Measurements from ENCODE around the gene TTC33.

DNA sequence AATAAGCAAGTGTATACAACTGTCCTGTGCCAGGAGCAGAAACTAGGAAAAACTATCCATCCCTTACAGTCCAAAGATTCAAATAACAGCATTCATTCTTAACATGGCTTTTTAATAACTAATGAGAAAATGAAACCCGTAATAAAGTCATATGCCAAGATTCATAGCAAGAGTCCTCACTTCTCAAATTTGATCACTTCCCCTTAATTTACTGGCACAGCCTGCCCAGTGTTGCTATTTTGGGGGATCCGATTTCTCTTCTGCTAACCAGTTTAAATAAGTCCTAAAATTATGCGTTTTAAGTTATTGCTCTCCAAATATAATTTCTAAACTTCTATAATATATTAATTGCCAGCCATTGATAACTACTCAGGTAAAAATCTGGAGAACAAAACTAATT is 253.0 kb downstream of the TTC33 start:
- TF ChIP-seq, protein P1, sequence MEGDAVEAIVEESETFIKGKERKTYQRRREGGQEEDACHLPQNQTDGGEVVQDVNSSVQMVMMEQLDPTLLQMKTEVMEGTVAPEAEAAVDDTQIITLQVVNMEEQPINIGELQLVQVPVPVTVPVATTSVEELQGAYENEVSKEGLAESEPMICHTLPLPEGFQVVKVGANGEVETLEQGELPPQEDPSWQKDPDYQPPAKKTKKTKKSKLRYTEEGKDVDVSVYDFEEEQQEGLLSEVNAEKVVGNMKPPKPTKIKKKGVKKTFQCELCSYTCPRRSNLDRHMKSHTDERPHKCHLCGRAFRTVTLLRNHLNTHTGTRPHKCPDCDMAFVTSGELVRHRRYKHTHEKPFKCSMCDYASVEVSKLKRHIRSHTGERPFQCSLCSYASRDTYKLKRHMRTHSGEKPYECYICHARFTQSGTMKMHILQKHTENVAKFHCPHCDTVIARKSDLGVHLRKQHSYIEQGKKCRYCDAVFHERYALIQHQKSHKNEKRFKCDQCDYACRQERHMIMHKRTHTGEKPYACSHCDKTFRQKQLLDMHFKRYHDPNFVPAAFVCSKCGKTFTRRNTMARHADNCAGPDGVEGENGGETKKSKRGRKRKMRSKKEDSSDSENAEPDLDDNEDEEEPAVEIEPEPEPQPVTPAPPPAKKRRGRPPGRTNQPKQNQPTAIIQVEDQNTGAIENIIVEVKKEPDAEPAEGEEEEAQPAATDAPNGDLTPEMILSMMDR (IDR thresholded peaks at IDR 0.05): no peak
- TF ChIP-seq POLR2AphosphoS5 (IDR thresholded peaks at IDR 0.05): no peak
